ENCODE results near the gene SLC16A6.

SLC16A6 gene

DNA sequence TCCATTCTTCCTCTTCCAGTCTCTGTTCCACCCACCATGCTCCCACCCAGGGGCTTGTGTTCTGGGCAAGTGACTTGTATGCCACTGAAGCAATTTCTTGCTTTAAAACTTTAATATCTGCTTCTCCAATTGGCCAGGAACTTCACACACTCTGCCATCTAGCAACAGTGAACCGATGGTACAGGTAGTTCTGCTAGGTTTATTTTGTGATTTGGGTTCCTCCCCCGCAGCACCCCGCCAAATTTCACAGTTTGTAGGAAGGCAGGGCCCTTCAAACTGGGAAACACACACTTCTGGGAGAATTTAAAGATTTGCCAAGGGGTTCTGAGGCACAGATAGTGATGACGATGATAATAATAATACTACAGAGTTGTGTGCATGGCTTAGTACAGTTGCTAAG lies 3.7 kb upstream of the SLC16A6 start:
- TF ChIP-seq, protein P1, sequence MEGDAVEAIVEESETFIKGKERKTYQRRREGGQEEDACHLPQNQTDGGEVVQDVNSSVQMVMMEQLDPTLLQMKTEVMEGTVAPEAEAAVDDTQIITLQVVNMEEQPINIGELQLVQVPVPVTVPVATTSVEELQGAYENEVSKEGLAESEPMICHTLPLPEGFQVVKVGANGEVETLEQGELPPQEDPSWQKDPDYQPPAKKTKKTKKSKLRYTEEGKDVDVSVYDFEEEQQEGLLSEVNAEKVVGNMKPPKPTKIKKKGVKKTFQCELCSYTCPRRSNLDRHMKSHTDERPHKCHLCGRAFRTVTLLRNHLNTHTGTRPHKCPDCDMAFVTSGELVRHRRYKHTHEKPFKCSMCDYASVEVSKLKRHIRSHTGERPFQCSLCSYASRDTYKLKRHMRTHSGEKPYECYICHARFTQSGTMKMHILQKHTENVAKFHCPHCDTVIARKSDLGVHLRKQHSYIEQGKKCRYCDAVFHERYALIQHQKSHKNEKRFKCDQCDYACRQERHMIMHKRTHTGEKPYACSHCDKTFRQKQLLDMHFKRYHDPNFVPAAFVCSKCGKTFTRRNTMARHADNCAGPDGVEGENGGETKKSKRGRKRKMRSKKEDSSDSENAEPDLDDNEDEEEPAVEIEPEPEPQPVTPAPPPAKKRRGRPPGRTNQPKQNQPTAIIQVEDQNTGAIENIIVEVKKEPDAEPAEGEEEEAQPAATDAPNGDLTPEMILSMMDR (IDR thresholded peaks at IDR 0.05; ENCODE audit: insufficient read depth, missing control alignments), result no peak
- FAIRE-seq (no peak), DNase-seq (ENCODE audit: insufficient read length, low spot score) (no peak)

DNA sequence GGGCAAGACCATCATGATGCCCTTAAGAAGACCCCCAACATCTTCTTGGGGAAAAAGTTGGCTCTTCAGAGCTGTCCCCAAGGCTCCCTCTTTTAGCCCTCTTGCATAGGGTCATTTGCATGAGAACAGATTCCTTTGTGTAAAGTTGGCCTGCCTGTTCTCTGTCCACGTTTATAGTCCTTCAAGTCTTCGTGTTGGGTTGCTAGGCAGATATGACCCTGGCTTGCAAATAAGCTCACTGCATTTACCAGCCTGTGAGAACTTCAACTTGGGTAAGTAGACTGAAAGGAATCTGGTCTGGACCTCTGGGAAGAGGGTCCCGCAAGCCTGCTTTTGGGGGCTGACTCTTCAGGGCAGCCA lies 3.2 kb upstream of the SLC16A6 start:
- TF ChIP-seq, protein P1 (IDR thresholded peaks at IDR 0.05; ENCODE audit: insufficient read depth, missing control alignments), result no peak
- DNase-seq (ENCODE audit: insufficient read length, low spot score) (no peak), FAIRE-seq (no peak)

DNA sequence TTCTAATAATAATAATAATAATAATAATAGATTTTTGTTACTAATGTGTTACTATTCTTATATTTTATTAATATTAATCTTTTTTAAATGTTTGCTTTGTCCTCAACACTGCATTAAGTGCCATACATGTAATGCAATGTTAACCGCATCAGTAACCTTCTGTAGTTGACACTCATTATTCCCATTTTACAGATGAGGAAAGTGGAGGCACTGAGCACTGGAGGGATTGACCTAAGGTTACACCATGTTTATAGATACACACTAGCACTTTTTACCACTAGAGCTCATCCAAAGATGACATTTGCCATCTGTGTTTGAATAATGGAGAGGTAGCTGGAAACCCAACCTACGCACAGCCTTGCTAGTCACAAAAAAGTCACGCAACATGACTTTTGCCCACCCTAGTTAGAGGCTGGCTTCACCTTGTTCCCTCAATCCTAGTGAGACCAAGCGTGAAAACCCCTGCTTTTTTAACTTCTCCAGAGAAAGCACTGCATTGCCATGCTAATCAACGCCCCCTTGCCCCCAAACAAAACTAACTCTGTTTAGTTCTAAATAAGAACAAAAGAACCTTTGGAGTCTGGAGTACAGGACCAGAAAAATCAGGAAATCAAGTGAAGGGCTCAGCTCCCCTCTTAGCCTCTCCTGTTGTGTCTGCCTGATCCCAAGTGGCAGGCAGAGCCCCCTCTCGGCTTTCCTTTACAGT lies 2.7 kb upstream of the SLC16A6 start:
- DNase-seq (ENCODE audit: insufficient read length, low spot score) (no peak), FAIRE-seq (no peak)
- TF ChIP-seq, protein P1 (IDR thresholded peaks at IDR 0.05; ENCODE audit: insufficient read depth, missing control alignments), result no peak

DNA sequence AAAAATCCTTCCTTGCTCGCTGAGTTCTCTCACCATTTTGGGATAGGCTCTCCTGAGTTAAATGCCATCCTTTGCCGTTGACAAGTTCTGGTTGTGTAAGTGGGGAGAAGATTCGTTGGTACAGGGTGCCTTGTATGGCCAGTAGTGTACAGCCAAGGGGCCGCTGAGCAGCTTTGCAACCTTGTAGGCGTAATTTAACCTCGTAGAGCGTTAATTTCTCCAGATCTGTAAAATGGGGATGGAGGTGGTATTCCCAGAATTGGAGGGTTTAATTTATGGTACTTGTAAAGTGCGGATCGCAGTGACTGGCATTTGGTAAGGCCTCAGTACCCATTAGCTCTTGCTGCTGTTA lies 1.7 kb upstream of the SLC16A6 start:
- TF ChIP-seq, protein P1 (IDR thresholded peaks at IDR 0.05; ENCODE audit: insufficient read depth, missing control alignments), result no peak
- DNase-seq (ENCODE audit: insufficient read length, low spot score) (no peak), FAIRE-seq (no peak)

DNA sequence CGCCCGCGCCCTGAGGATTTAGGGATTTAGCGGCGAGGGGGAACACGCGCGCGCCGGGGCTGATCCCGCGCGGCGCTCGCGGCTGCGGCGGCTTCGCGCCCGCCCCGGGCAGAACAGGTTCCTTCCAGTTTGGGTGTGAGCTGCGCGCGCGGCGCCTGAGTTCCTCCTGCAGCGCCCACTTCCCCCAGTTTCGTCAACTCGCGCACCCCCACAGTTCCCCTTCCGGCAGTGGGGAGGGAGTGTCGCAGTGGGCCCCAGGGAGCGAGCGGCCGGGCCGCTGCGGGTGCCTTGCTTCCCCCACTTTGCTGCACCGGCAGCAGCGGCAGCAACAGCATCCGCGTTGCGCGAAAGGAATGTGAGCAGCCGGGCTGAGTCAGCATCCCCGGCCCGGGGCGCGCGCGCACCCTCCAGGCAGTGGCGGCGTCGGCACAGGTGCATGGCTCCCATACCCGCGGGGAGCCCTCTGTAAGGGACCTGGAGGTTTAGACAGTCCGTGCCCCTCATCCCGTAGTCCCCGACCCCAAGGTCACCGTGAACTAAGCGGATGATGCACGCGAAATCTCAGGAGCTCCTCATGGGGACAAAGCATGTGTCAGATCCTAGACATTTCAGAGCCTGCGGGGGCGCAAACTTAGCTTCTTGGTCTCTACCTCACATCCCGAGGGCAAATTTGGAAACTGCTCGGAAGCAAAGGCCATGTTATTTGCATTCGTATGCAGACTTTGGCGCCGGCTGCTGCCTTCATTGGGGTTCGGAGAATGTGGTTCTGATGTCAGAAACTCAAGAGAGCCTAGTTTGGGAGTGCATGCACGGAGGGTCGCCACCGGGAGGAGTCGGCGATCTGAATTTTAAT lies 1.1 kb upstream of the SLC16A6 start:
- FAIRE-seq, result no peak
- DNase-seq (ENCODE audit: insufficient read length, low spot score), result no peak

DNA sequence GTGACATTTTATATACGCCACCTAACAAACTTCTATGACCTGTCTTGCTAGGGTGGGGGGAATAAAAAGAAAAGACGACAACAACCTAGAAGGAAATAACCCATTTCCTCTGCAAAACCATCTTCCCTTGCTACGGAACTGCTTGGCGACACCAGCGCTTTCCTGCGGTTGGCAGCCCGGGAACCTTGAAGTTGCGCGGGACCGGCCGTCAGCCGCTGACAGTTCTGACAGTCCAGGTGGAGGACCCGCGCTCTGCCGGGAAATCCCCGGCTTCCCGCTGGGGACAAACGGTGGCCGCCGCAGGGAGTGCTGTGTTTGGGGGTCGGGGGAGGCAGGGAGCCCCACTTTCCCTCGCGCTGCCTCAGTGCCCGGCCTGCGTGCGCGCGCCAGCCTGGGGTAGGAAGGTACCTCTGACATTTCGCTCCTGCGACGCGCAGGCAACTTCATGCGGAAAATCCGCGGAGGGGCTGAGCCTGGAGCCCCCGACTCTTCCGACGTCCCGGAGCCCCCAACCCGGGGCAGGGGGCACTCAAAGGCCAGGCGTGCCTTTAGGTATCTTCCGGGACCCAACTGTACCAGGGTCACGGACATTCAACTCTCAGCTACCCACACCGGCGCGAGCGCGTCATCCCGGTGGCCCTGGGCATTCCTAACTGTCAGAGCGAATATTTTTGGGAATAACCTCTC lies 516 bp downstream of the SLC16A6 start:
- DNase-seq (ENCODE audit: insufficient read length, low spot score) (no peak), FAIRE-seq (no peak)
- TF ChIP-seq, protein P1 (IDR thresholded peaks at IDR 0.05; ENCODE audit: insufficient read depth, missing control alignments), result no peak

More for the DNA sequence above, 1.1 kb upstream of the SLC16A6 start:
- TF ChIP-seq, protein P1 (IDR thresholded peaks at IDR 0.05; ENCODE audit: insufficient read depth, missing control alignments), result no peak

All from D721Med (cell line).